HG03378 (cell line): ENCODE data around the gene BRD9.
"Not testable (repeated sequence)": the region's sequence is repeated elsewhere in the genome, so short reads cannot be mapped to it uniquely, and the experiment has no call there.

Experiments used
- ATAC-seq: cut with Tn5 transposase; IDR thresholded peaks from one replicate; pipeline ENCODE4 v1.9.1; 2021; ENCODE audit warnings: mild to moderate bottlenecking, moderate library complexity; ENCODE audit not compliant: unreplicated experiment

BRD9 gene

DNA sequence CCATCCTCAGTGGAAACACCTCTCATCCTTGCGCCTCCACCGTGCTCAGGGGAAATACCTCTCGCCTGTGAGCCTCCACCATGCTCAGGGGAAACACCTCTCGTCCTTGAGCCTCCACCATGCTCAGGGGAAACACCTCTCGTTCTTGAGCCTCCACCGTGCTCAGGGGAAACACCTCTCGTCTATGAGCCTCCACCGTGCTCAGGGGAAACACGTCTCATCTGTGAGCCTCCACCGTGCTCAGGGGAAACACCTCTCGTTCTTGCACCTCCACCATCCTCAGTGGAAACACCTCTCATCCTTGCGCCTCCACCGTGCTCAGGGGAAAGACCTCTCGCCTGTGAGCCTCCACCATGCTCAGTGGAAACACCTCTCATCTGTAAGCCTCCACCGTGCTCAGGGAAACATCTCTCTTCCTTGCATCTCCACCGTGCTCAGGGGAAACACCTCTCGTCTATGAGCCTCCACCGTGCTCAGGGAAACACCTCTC is 46.0 kb downstream of the BRD9 start:
- not testable (repeated sequence) for ATAC-seq

- ATAC-seq: not testable (repeated sequence)
Observed at GRCh38 chr5:845676-846601, 46.7 kb downstream of the BRD9 start.

DNA sequence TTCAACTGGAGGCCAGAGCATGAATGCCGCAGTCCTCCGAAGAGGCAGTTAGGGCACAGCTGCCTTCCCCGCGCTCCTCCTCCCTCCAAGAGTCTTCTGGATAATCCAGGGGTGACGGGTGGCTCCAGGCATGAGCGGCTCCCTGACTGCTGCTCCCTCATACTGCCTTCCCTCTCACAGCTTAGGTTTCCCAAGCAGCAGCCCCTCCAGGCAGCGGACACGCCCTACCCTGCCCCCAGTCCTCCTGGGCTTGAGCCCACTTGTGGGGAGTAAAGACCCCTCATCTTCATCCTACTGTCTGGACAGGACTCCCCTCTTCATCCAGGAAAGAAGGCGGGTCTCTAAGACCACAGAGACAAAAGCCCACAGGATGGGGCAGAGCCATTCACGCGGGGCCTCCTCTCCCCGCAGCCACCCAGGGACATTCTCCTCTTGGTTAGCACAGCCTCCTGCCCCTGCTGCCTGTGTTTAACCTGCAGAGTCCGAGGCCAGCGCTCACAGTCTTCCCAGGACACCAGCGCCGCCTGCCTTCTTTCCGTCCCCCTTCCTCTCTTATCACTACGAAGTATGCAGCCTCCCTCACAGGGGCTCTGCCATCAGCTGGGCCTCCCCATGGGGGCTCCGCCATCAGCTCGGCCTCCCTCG is 47.4 kb downstream of the BRD9 start:
- not testable (repeated sequence) for ATAC-seq

DNA sequence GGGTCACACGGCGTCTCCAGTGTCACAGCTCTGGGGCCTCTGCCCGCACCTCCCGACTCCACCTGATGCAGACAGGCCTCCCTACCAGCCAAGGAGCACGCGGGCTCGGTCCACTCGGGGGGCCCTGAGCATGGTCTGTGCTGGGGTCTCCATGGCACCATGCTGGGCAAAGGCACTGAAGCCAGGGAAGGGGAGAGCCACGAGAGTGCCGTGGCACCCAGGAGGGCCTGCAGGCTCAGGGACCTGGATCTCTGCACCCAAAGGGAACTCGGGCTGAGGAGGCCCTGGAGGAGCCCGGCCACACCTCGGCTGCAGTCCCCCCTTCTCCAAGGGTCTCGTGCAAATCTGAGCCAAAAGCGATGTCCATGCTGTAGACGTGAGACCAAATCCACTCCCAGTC is 48.2 kb downstream of the BRD9 start:
- not testable (repeated sequence) for ATAC-seq

DNA sequence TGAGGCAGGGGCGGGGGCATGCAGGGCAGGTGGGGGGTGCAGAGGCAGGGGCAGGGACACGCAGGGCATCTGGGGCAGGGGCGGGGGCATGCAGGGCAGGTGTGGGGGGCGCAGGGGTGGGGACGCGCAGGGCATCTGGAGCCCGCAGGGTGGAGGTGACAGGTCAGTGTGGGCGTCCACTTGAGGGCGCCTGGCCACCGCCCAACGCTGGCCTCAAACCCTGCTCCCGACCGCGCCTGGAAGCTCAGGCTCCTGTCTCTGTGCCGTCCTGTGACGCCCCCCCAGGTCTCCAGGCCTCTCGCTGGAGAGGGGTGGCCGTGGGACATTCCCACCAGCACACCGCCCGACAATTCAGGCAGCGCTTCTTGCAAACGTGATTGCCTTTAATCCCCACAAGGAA is 48.7 kb downstream of the BRD9 start:
- not testable (repeated sequence) for ATAC-seq

GRCh38 chr5:843371-843770 is 49.2 kb downstream of the BRD9 start:
- ATAC-seq: not testable (repeated sequence)

- ATAC-seq: not testable (repeated sequence)
Observed at GRCh38 chr5:842402-843221, 50.0 kb downstream of the BRD9 start.

DNA sequence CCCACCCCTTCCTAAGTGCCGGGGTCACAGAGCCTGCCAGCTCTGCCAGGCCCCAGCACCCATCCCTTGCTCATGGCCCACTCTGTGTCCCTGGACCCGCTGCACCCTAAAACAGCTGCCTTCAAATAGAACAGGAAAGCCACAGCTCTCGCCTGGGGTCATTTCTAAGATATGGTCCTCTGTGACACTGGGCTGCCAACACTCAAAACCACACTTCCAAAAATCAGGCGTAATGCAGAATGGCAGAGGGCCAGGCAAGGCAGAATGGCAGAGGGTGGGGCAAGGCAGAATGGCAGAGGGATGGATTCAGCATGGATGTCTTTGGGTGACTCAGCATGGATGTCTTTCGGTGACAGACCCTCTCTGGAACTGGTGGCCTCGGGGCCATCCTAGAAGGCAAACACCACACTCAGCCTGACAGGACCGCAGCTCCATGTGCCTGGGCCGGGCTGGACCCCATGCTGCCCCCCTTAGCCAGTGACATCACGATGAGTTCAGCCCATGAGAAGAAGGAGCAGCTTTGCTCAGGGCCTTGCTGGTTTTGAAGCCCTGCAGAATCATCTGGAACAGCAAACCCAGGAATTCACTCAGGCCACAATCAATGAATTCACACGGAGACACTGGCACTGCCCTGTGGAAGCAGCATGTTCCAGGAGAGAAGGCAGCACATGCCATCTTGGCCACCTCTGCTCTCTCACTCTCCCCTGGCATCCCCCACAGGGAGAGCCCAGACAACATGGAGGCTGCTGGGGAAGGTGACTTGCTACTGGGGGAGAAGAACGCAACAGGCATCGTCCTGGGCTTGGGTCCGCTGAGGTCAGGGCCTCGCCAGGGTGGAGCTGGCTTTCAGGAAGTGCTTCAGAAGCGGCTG is 50.8 kb downstream of the BRD9 start:
- not testable (repeated sequence) for ATAC-seq

DNA sequence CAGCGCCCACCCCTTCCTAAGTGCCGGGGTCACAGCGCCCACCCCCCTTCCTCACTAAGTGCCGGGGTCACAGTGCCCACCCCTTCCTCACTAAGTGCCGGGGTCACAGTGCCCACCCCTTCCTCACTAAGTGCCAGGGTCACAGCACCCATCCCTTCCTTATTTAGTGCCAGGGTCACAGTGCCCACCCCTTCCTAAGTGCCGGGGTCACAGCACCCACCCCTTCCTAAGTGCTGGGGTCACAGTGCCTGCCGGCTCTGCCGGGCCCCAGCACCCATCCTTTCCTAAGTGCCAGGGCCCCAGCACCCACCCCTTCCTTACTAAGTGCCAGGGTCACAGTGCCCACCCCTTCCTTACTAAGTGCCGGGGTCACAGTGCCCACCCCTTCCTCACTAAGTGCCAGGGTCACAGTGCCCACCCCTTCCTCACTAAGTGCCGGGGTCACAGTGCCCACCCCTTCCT is 51.6 kb downstream of the BRD9 start:
- not testable (repeated sequence) for ATAC-seq

- not testable (repeated sequence) for ATAC-seq
Observed at GRCh38 chr5:840118-840973, 52.3 kb downstream of the BRD9 start.

GRCh38 chr5:838431-838851 is 54.2 kb downstream of the BRD9 start:
- not testable (repeated sequence) for ATAC-seq

DNA sequence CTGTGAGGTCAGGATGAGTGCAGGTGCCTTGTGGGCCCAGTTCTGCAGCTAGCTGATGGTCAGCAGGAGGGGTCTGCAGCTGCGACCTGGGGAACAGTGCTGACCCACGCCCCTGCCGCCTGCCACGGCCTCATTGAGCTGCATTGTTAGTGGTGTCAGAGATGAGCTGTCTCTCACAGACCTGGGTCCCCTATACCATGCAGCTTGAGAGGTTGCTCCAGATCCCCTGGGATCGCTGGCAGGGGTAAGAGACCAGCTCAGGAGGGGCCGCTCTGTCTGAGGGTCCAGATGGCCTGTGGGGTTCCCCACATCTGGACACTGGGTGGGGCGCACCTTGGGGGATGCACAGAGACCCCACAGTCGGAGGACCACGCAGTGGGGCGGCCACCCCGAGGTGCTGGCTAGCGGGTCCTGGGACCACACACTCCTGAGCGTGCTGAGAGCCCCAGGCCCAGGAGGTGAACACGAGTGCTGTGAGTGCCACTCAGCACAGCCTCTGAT is 54.9 kb downstream of the BRD9 start:
- not testable (repeated sequence) for ATAC-seq

GRCh38 chr5:835933-836612 is 56.5 kb downstream of the BRD9 start:
- not testable (repeated sequence) for ATAC-seq

- not testable (repeated sequence) for ATAC-seq
Observed at GRCh38 chr5:834013-834412, 58.6 kb downstream of the BRD9 start.

DNA sequence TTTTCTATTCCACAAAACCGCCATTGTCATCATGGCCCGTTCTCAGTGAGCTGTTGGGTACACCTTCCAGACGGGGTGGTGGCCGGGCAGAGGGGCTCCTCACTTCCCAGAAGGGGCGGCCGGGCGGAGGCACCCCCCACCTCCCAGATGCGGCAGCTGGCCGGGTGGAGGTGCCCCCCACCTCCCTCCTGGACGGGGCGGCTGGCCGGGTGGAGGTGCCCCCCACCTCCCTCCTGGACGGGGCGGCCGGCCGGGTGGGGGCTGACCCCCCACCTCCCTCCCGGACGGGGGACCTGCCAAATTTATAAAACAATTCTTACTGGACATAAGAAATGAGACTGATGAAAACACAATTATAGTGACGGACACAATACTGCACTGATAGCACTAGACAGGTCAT is 64.4 kb downstream of the BRD9 start:
- not testable (repeated sequence) for ATAC-seq

- not testable (repeated sequence) for ATAC-seq
Observed at GRCh38 chr5:825544-825943, 67.1 kb downstream of the BRD9 start.

DNA sequence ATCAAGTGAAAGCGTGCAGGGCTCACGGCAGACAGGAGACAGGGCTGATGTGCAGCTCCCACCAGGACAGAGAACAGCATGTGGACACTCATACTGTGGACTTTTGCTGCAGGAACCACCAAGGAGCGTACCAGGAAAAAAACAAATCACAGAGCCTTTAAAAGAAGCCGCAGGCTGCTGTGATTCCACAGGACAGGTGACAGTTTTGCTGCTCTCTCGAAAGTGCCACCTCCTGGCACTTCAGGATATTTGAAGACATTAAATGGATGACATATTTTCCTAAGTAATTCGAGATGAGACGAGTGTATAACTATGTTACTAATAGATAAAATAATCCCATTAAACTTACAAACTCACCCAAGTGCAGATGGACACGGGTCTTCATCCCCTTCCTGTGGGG is 71.1 kb downstream of the BRD9 start:
- ATAC-seq: no peak

DNA sequence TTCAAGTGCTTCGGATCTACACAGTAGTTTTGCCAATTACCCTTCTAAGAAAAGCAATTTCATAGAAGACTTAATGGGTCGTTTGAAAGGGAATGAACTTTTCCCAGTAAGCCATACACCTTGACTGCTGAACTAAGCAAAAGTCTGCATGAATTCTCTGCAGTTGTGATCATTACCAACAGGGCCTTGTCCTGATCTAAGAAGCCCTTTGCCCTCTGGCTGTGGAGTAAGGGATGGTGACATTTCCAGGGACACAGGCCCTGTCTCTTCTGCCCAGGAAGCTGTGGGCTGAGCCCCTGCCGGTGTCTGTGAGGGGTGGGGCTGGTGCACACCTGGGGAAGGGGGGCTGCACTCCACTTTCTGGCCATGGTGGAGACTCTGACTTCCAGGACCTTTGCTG is 72.4 kb downstream of the BRD9 start:
- no peak for ATAC-seq
